ENCODE measurements around the gene EML6. TPM values are rescaled to one million over a fixed set of nuclear protein-coding genes. Genes with fewer than 3 reads are reported as not detected.

Gene EML6
- total RNA-seq, 2 donors from 2014 or later = 1.0 to 1.1 TPM

DNA sequence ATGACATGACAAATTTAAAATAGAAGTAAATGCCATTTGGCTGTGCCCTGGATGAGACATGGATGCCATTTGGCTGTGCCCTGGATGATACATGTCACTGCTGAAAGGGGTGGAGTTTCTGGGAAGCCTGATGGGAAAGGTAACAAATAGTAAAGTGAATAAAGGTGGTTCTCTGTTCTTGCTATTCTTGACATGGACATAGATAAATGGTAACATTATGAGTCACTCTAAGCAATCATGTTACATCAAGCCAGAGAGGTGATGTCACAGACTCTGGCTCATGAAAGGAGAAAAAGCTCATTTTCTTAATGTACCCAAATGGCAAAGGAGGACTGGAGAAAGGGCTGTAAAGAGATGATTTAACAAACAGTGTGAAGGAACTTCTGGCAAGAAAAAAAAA lies 86.4 kb downstream of the EML6 start:
- DNase-seq (ENCODE audit: low spot score) = no peak
- no peak overlapping the region for H3K27ac Mint-ChIP-seq
- H3K4me3 Mint-ChIP-seq = no peak overlapping the region
- no peaks in the 10 kb centered on the region for H3K9me3 Mint-ChIP-seq
- peaks cover 17 to 28% of the 10 kb centered on the region in 2 donors for H3K27me3 Mint-ChIP-seq
- no peaks in the 10 kb centered on the region for H3K36me3 Mint-ChIP-seq
- no peak for ATAC-seq
- H3K4me1 Mint-ChIP-seq (ENCODE audit: low read depth in 2 of 2) = peaks cover 0 to 3% of the 10 kb centered on the region in 2 donors

- no peak overlapping the region for H3K4me3 Mint-ChIP-seq
- no peak overlapping the region for H3K27ac Mint-ChIP-seq
- H3K9me3 Mint-ChIP-seq = no peaks in the 10 kb centered on the region
- H3K27me3 Mint-ChIP-seq = peaks cover 17 to 28% of the 10 kb centered on the region in 2 donors
- no peak for DNase-seq (ENCODE audit: low spot score)
- no peak for ATAC-seq
- no peaks in the 10 kb centered on the region for H3K4me1 Mint-ChIP-seq (ENCODE audit: low read depth in 2 of 2)
- H3K36me3 Mint-ChIP-seq = no peaks in the 10 kb centered on the region
Measured at GRCh38 chr2:54810246-54810645, 86.8 kb downstream of the EML6 start.

DNA sequence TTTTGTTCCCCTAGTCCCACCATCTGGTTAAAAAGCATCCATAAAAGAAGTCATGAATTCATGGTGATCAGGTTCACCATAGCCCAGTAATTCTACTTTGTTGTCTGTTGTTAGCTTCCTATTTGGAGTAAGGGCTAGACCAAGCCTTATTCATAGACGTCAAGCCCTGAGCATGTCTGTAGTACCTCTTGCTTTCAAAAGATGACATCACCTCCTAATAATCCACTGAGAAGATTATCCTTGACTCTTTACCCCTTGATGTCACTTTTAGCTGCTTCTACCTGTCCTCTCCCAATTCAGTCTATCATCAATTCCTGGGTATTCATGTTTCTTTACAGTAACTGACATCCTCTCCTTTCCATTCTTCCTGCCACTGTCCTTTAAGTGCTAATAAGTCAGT lies 90.1 kb downstream of the EML6 start:
- Mint-ChIP-seq H3K4me3 (no peak overlapping the region), H3K9me3 (no peaks in the 10 kb centered on the region), H3K4me1 (ENCODE audit: low read depth in 2 of 2) (no peaks in the 10 kb centered on the region), H3K27me3 (peaks cover 13 to 26% of the 10 kb centered on the region in 2 donors), H3K27ac (no peak overlapping the region), H3K36me3 (no peaks in the 10 kb centered on the region)
- DNase-seq (ENCODE audit: low spot score) (no peak), ATAC-seq (no peak)

DNA sequence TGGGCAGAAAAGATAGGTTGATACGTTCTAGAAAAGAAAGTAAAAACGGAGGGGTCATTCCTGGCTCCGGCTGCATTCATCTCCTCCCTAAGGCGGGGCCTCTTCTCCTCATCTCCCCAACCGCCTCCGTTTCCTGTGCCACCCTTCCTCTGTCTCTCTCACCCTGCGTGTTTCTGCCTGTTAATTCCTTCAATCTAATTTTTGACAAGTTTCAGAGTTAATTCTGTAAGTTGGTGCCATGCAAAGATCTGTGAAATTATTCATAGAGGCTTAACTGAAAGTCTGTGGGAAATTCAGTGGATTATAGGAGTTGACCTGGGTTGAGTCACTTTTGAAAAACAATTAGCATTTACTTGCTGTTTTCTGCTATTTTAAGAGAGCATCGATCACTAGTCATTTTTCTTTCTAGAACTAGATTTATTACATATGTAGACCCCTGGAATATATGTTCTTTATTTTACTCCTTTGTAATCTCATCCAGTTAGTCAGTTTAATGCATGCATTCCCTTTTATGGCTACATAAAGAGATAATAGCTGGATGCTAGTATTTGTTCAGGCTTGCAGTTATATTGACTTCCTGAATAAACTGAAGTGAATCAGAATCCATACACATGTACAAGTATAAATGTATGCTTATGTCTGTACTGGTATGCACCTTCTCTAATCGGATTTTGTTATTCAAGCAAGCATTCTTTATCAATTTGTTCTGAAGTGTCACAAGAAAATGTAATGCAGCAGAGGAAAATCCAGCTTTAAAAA lies 91.1 kb downstream of the EML6 start:
- Mint-ChIP-seq H3K27me3 (peaks cover 11 to 22% of the 10 kb centered on the region in 2 donors), H3K4me3 (no peak overlapping the region), H3K36me3 (no peaks in the 10 kb centered on the region), H3K9me3 (no peaks in the 10 kb centered on the region), H3K27ac (no peak overlapping the region), H3K4me1 (ENCODE audit: low read depth in 2 of 2) (no peaks in the 10 kb centered on the region)
- DNase-seq (ENCODE audit: low spot score) = no peak
- no peak for ATAC-seq

DNA sequence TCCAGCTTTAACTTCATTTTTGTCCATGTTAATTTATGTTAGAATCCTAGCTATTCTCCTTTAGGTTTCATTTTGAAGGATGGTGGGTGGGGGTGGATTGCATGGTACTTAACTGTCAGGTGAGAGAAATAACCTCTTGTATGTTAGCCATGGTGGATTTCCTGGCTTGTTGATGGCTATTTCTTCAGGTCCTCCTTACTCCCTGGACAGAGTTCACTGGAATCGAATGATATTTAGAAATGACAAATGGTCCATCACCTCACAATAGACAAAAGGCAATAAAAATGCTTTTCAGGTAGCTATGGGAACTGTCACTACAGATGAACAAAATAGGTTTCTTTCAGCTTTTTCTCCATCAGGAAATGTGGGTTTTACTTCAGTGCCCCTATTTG lies 91.7 kb downstream of the EML6 start:
- Mint-ChIP-seq H3K4me1 (ENCODE audit: low read depth in 2 of 2) (no peaks in the 10 kb centered on the region), H3K27me3 (peaks cover 7 to 22% of the 10 kb centered on the region in 2 donors), H3K9me3 (no peaks in the 10 kb centered on the region), H3K36me3 (no peaks in the 10 kb centered on the region), H3K27ac (no peak overlapping the region), H3K4me3 (no peak overlapping the region)
- ATAC-seq = no peak
- DNase-seq (ENCODE audit: low spot score) = no peak

DNA sequence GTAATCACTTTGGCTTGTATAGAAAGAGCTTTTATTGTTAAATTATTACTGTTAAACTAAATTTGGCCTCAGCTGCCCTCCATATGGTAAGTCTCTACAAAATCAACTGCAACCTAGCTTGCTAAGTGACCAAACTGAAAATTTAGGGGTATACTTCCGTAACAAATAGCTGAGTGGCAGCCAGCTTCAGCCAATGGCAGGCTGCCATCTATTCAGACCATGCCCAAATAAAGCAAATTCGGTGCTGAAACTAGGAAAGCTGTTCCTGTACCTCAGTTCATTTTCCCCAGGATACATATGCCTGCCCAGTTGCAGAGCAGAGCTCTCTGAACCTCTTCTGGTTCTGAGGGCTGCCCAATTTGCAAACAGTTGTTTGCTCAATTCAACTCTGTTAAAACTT lies 94.8 kb downstream of the EML6 start:
- no peak overlapping the region for H3K4me3 Mint-ChIP-seq
- peaks cover 10% of the 10 kb centered on the region in 2 donors for H3K27me3 Mint-ChIP-seq
- DNase-seq (ENCODE audit: low spot score) (no peak), ATAC-seq (no peak)
- no peaks in the 10 kb centered on the region for H3K36me3 Mint-ChIP-seq
- H3K27ac Mint-ChIP-seq = no peak overlapping the region
- no peaks in the 10 kb centered on the region for H3K4me1 Mint-ChIP-seq (ENCODE audit: low read depth in 2 of 2)
- no peaks in the 10 kb centered on the region for H3K9me3 Mint-ChIP-seq

DNA sequence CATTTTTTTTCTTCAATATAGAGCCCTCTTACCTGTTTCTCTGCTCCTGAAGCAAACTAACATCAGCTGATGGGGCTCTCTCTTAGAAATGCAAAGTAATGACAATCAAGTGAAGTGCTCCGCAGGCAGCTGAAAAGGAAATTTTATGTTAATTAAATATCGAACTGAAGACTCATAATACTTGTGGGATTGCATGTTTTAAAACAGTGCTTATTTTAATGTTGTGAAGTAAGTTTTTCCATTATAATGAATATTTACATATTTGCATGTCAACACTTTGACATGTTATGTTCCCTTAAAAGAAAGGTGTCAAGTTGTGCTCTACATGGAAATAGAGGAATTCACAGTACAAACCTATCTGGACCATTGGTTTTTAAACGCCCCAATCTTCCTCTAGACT lies 97.1 kb downstream of the EML6 start:
- H3K4me1 Mint-ChIP-seq (ENCODE audit: low read depth in 2 of 2) = no peaks in the 10 kb centered on the region

GRCh38 chr2:54824567-54824966 lies 101.1 kb downstream of the EML6 start:
- H3K36me3 Mint-ChIP-seq = no peaks in the 10 kb centered on the region
- no peaks in the 10 kb centered on the region for H3K9me3 Mint-ChIP-seq
- DNase-seq (ENCODE audit: low spot score) = no peak
- no peaks in the 10 kb centered on the region for H3K4me1 Mint-ChIP-seq (ENCODE audit: low read depth in 2 of 2)
- no peak overlapping the region for H3K27ac Mint-ChIP-seq
- H3K4me3 Mint-ChIP-seq = no peak overlapping the region
- no peak for ATAC-seq
- H3K27me3 Mint-ChIP-seq = peaks cover 12 to 22% of the 10 kb centered on the region in 2 donors

More for the DNA sequence above, 97.1 kb downstream of the EML6 start:
- Mint-ChIP-seq H3K36me3 (no peaks in the 10 kb centered on the region), H3K27ac (no peak overlapping the region), H3K27me3 (peaks cover 6 to 10% of the 10 kb centered on the region in 2 donors), H3K9me3 (no peaks in the 10 kb centered on the region), H3K4me3 (no peak overlapping the region)
- no peak for ATAC-seq
- no peak for DNase-seq (ENCODE audit: low spot score)

GRCh38 chr2:54830546-54830945 lies 107.1 kb downstream of the EML6 start:
- DNase-seq (ENCODE audit: low spot score) (no peak), ATAC-seq (no peak)
- Mint-ChIP-seq H3K4me3 (no peak overlapping the region), H3K36me3 (no peaks in the 10 kb centered on the region), H3K4me1 (ENCODE audit: low read depth in 2 of 2) (no peaks in the 10 kb centered on the region), H3K27ac (no peak overlapping the region), H3K9me3 (no peaks in the 10 kb centered on the region), H3K27me3 (peaks cover 12% of the 10 kb centered on the region in 2 donors)

- Mint-ChIP-seq H3K27ac (no peak overlapping the region), H3K9me3 (no peaks in the 10 kb centered on the region), H3K4me3 (no peak overlapping the region), H3K27me3 (peaks cover 6% of the 10 kb centered on the region in 2 donors), H3K36me3 (no peaks in the 10 kb centered on the region), H3K4me1 (ENCODE audit: low read depth in 2 of 2) (no peaks in the 10 kb centered on the region)
- ATAC-seq = no peak
- DNase-seq (ENCODE audit: low spot score) = no peak
Measured at GRCh38 chr2:54831480-54831879, 108.0 kb downstream of the EML6 start.

- no peak for ATAC-seq
- Mint-ChIP-seq H3K4me1 (ENCODE audit: low read depth in 2 of 2) (peaks cover 0 to 5% of the 10 kb centered on the region in 2 donors), H3K36me3 (no peaks in the 10 kb centered on the region), H3K4me3 (no peak overlapping the region), H3K27ac (no peak overlapping the region), H3K9me3 (no peaks in the 10 kb centered on the region), H3K27me3 (peaks cover 0 to 6% of the 10 kb centered on the region in 2 donors)
- DNase-seq (ENCODE audit: low spot score) = no peak
Measured at GRCh38 chr2:54834721-54835120, 111.3 kb downstream of the EML6 start.

- Mint-ChIP-seq H3K9me3 (no peaks in the 10 kb centered on the region), H3K4me3 (no peak overlapping the region), H3K27ac (no peak overlapping the region), H3K27me3 (peaks cover 0 to 6% of the 10 kb centered on the region in 2 donors), H3K4me1 (ENCODE audit: low read depth in 2 of 2) (peaks cover 0 to 5% of the 10 kb centered on the region in 2 donors), H3K36me3 (no peaks in the 10 kb centered on the region)
- ATAC-seq = peak in 1 of 2 donors; percentile 50
- DNase-seq (ENCODE audit: low spot score) = no peak
Measured at GRCh38 chr2:54836477-54836876, 113.0 kb downstream of the EML6 start.

- Mint-ChIP-seq H3K36me3 (no peaks in the 10 kb centered on the region), H3K4me3 (no peak overlapping the region), H3K4me1 (ENCODE audit: low read depth in 2 of 2) (peaks cover 0 to 5% of the 10 kb centered on the region in 2 donors), H3K27ac (no peak overlapping the region), H3K9me3 (no peaks in the 10 kb centered on the region), H3K27me3 (peaks cover 0 to 6% of the 10 kb centered on the region in 2 donors)
- ATAC-seq (peak; percentile 79 to 81), DNase-seq (ENCODE audit: low spot score) (no peak)
Measured at GRCh38 chr2:54838585-54839035, 115.1 kb downstream of the EML6 start.

- DNase-seq (ENCODE audit: low spot score) (no peak), ATAC-seq (no peak)
- no peaks in the 10 kb centered on the region for H3K9me3 Mint-ChIP-seq
- no peaks in the 10 kb centered on the region for H3K36me3 Mint-ChIP-seq
- H3K4me3 Mint-ChIP-seq = no peak overlapping the region
- H3K27ac Mint-ChIP-seq = no peak overlapping the region
- peaks cover 0 to 6% of the 10 kb centered on the region in 2 donors for H3K27me3 Mint-ChIP-seq
- peaks cover 0 to 5% of the 10 kb centered on the region in 2 donors for H3K4me1 Mint-ChIP-seq (ENCODE audit: low read depth in 2 of 2)
Measured at GRCh38 chr2:54839461-54840255, 116.2 kb downstream of the EML6 start.

Data from natural killer cell treated with Interleukin-12 subunit alpha and Interleukin-12 subunit beta and Interleukin-15 and Interleukin-18, amount 100 ng/mL, for 72 hours (primary cell).